ENCODE data around the gene SEPTIN5.

SEPTIN5 gene

DNA sequence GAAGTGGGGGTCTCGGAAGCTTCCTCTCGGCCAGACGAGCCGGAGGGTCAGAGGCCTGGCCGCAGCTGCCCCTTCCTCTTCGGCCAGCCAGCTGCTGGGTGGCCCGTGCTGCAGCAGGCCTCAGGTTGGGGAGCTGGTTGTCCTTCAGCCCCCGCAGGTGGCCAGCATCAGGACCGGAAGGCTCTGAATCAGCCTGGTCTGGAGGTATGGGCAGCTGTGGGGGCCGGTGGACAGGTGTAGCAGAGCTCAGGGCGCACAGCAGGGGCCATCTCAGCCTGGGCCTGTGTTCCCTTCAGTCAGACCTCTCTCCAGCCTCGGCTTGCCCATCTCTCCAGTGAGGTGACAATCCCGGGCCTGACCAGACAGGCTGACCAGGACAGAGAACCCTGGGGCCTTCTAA is 32.4 kb downstream of the SEPTIN5 start:
- Histone ChIP-seq H2BK120ac (ENCODE audit: insufficient read depth, low read length, poor library complexity) (no peak overlapping the region), H3K27ac (ENCODE audit: low read depth, low read length) (no peak overlapping the region), H3K14ac (ENCODE audit: low read length) (no peak overlapping the region), H4K8ac (ENCODE audit: low read depth, low read length) (peak overlapping the region; percentile 23), H2BK12ac (ENCODE audit: low read length) (peak overlapping the region; percentile 6), H3K79me1 (ENCODE audit: low read length) (peaks cover 11% of the 10 kb centered on the region), H2AK5ac (ENCODE audit: low read length) (peak overlapping the region; percentile 18), H3K27me3 (ENCODE audit: insufficient read depth, low read length) (no peaks in the 10 kb centered on the region), H3K18ac (ENCODE audit: low read length) (no peak overlapping the region), H3K36me3 (ENCODE audit: control insufficient read depth in 1 of 2, insufficient read depth in 2 of 2, low read length in 2 of 2) (no peaks in the 10 kb centered on the region), H3K4me1 (ENCODE audit: control insufficient read depth in 1 of 2, insufficient read depth in 2 of 2, low read length in 2 of 2) (peaks cover 8 to 11% of the 10 kb centered on the region in 2 experiments), H3K4me2 (ENCODE audit: low read length) (no peak overlapping the region), H3K9me3 (ENCODE audit: insufficient read depth, low read depth, low read length) (peaks cover 2% of the 10 kb centered on the region), H3K9ac (ENCODE audit: low read length) (no peak overlapping the region), H3K4me3 (ENCODE audit: low read depth, low read length) (no peak overlapping the region), H2BK5ac (ENCODE audit: low read depth, low read length, poor library complexity) (no peak overlapping the region), H4K12ac (ENCODE audit: low read depth, low read length) (no peak overlapping the region), H3K4ac (ENCODE audit: low read depth, low read length) (no peak overlapping the region), H3K79me2 (ENCODE audit: control insufficient read depth, insufficient read depth, low read length, poor library complexity) (no peaks in the 10 kb centered on the region), H3K23ac (ENCODE audit: low read length) (no peak overlapping the region), H2AFZ (ENCODE audit: insufficient read depth, low read length, poor library complexity) (no peak overlapping the region), H4K91ac (ENCODE audit: low read depth, low read length) (no peak overlapping the region)
- WGBS (ENCODE audit: extremely low coverage, insufficient coverage, insufficient read length): no CpG with 5 or more reads among the region's 13 CpGs
- no peak for DNase-seq

DNA sequence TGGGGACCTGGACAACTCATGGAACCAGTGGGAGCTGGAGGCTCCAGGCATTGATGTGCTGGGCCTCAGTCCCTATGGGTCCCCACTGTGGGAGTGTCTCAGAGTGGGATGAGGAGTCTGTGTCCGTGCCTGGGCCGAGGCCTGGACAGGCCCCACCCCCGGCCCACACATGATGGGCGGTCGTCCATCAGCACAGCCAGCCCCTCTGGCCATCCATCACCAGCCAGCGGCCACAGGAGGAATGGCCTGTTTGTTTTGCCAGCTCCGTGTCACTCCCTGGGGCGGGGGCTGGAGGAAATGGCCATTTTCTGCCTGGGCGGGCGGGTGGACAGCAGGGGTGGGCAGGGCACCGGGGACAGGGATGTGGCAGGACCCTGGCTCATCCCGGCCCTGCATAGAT is 33.2 kb downstream of the SEPTIN5 start:
- H3K14ac ChIP-seq (ENCODE audit: low read length): no peak overlapping the region
- no peak overlapping the region for H3K9ac ChIP-seq (ENCODE audit: low read length)
- H3K4me2 ChIP-seq (ENCODE audit: low read length): no peak overlapping the region
- H2BK12ac ChIP-seq (ENCODE audit: low read length): no peak overlapping the region
- H2BK5ac ChIP-seq (ENCODE audit: low read depth, low read length, poor library complexity): no peak overlapping the region
- H3K79me2 ChIP-seq (ENCODE audit: control insufficient read depth, insufficient read depth, low read length, poor library complexity): no peaks in the 10 kb centered on the region
- H3K4me1 ChIP-seq (ENCODE audit: control insufficient read depth in 1 of 2, insufficient read depth in 2 of 2, low read length in 2 of 2): peaks cover 8 to 11% of the 10 kb centered on the region in 2 experiments
- no peak overlapping the region for H2AK5ac ChIP-seq (ENCODE audit: low read length)
- H3K9me3 ChIP-seq (ENCODE audit: insufficient read depth, low read depth, low read length): no peaks in the 10 kb centered on the region
- no CpG with 5 or more reads among the region's 12 CpGs for WGBS (ENCODE audit: extremely low coverage, insufficient coverage, insufficient read length)
- peaks cover 11% of the 10 kb centered on the region for H3K79me1 ChIP-seq (ENCODE audit: low read length)
- H3K18ac ChIP-seq (ENCODE audit: low read length): no peak overlapping the region
- no peak overlapping the region for H2BK120ac ChIP-seq (ENCODE audit: insufficient read depth, low read length, poor library complexity)
- H4K12ac ChIP-seq (ENCODE audit: low read depth, low read length): no peak overlapping the region
- H3K36me3 ChIP-seq (ENCODE audit: control insufficient read depth in 1 of 2, insufficient read depth in 2 of 2, low read length in 2 of 2): no peaks in the 10 kb centered on the region
- no peak overlapping the region for H3K23ac ChIP-seq (ENCODE audit: low read length)
- DNase-seq: no peak
- H4K91ac ChIP-seq (ENCODE audit: low read depth, low read length): no peak overlapping the region
- H3K4me3 ChIP-seq (ENCODE audit: low read depth, low read length): no peak overlapping the region
- no peak overlapping the region for H2AFZ ChIP-seq (ENCODE audit: insufficient read depth, low read length, poor library complexity)
- no peak overlapping the region for H3K27ac ChIP-seq (ENCODE audit: low read depth, low read length)
- H3K4ac ChIP-seq (ENCODE audit: low read depth, low read length): no peak overlapping the region
- H3K27me3 ChIP-seq (ENCODE audit: insufficient read depth, low read length): peaks cover 3% of the 10 kb centered on the region
- H4K8ac ChIP-seq (ENCODE audit: low read depth, low read length): no peak overlapping the region

DNA sequence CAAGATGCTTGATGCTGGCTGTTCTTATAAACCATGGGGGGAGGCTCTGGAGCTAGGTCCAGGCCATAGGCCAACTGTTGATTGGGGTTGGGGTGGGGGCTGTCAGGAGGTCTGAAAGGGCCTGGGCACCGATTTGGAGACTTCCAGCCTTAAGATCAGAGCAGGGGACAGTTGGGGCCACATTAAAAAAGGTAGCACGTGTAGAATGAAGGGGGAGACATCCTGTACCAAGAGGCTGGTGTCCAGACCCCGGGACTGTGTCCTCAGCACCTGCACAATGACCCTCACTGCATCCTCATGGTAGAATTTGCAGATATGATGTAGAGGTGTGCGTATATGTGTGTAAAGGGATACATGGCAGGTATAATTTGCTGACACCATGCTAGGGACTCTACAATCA is 33.8 kb downstream of the SEPTIN5 start:
- H3K9ac ChIP-seq (ENCODE audit: low read length): no peak overlapping the region
- no peak overlapping the region for H3K14ac ChIP-seq (ENCODE audit: low read length)
- H2BK120ac ChIP-seq (ENCODE audit: insufficient read depth, low read length, poor library complexity): no peak overlapping the region
- no peaks in the 10 kb centered on the region for H3K79me2 ChIP-seq (ENCODE audit: control insufficient read depth, insufficient read depth, low read length, poor library complexity)
- H3K9me3 ChIP-seq (ENCODE audit: insufficient read depth, low read depth, low read length): peaks cover 3% of the 10 kb centered on the region
- no peak overlapping the region for H4K91ac ChIP-seq (ENCODE audit: low read depth, low read length)
- no peak for DNase-seq
- WGBS (ENCODE audit: extremely low coverage, insufficient coverage, insufficient read length): no CpG with 5 or more reads among the region's 4 CpGs
- H3K18ac ChIP-seq (ENCODE audit: low read length): no peak overlapping the region
- H3K27ac ChIP-seq (ENCODE audit: low read depth, low read length): no peak overlapping the region
- H3K23ac ChIP-seq (ENCODE audit: low read length): no peak overlapping the region
- H2BK12ac ChIP-seq (ENCODE audit: low read length): no peak overlapping the region
- peaks cover 11% of the 10 kb centered on the region for H3K79me1 ChIP-seq (ENCODE audit: low read length)
- peaks cover 8 to 11% of the 10 kb centered on the region in 2 experiments for H3K4me1 ChIP-seq (ENCODE audit: control insufficient read depth in 1 of 2, insufficient read depth in 2 of 2, low read length in 2 of 2)
- H4K12ac ChIP-seq (ENCODE audit: low read depth, low read length): no peak overlapping the region
- no peak overlapping the region for H2AFZ ChIP-seq (ENCODE audit: insufficient read depth, low read length, poor library complexity)
- peaks cover 4% of the 10 kb centered on the region for H3K27me3 ChIP-seq (ENCODE audit: insufficient read depth, low read length)
- no peak overlapping the region for H3K4ac ChIP-seq (ENCODE audit: low read depth, low read length)
- no peak overlapping the region for H2AK5ac ChIP-seq (ENCODE audit: low read length)
- no peak overlapping the region for H4K8ac ChIP-seq (ENCODE audit: low read depth, low read length)
- H3K4me2 ChIP-seq (ENCODE audit: low read length): no peak overlapping the region
- no peak overlapping the region for H2BK5ac ChIP-seq (ENCODE audit: low read depth, low read length, poor library complexity)
- H3K4me3 ChIP-seq (ENCODE audit: low read depth, low read length): no peak overlapping the region
- H3K36me3 ChIP-seq (ENCODE audit: control insufficient read depth in 1 of 2, insufficient read depth in 2 of 2, low read length in 2 of 2): no peaks in the 10 kb centered on the region

DNA sequence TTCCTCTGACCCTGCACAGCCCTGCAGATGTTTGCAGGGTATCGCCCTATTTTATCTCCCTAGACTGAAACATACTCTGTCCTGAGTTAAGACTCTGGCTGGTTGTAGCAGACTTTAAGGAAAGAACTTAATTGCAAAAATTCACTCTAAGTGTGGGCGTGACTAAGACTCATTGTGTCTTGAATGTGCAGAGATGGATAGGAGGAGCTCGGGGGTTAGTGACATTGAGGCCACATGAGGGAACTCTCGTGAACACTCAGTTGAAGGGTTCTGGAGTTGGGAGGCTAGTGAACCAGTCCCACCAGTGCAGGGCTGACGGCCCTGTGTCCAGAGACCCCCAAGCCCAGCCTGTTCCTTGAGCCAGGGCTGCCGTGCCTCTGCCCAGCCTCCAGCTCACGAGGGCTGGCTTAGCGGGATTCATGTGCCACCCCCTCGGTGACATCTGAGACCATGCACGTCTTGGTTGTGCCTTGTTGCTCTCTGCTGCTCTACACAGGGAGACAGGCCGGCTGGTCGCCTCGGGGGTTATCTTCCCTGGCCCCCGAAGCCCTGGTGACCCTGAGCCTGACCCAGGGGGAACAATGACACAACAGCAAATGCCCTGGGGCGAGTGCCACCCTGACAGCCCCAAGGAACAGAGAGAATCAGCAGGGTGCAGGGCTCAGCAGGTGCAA is 34.8 kb downstream of the SEPTIN5 start:
- Histone ChIP-seq H3K36me3 (ENCODE audit: control insufficient read depth in 1 of 2, insufficient read depth in 2 of 2, low read length in 2 of 2) (no peaks in the 10 kb centered on the region), H3K27me3 (ENCODE audit: insufficient read depth, low read length) (peaks cover 12% of the 10 kb centered on the region), H2BK5ac (ENCODE audit: low read depth, low read length, poor library complexity) (no peak overlapping the region), H3K27ac (ENCODE audit: low read depth, low read length) (no peak overlapping the region), H3K79me2 (ENCODE audit: control insufficient read depth, insufficient read depth, low read length, poor library complexity) (no peaks in the 10 kb centered on the region), H3K4me2 (ENCODE audit: low read length) (no peak overlapping the region), H4K91ac (ENCODE audit: low read depth, low read length) (no peak overlapping the region), H3K4me1 (ENCODE audit: control insufficient read depth in 1 of 2, insufficient read depth in 2 of 2, low read length in 2 of 2) (peaks cover 8 to 11% of the 10 kb centered on the region in 2 experiments), H2AFZ (ENCODE audit: insufficient read depth, low read length, poor library complexity) (no peak overlapping the region), H2BK120ac (ENCODE audit: insufficient read depth, low read length, poor library complexity) (no peak overlapping the region), H3K14ac (ENCODE audit: low read length) (no peak overlapping the region), H3K18ac (ENCODE audit: low read length) (no peak overlapping the region), H2BK12ac (ENCODE audit: low read length) (no peak overlapping the region), H3K9me3 (ENCODE audit: insufficient read depth, low read depth, low read length) (peaks cover 3% of the 10 kb centered on the region), H2AK5ac (ENCODE audit: low read length) (no peak overlapping the region), H4K8ac (ENCODE audit: low read depth, low read length) (no peak overlapping the region), H3K4ac (ENCODE audit: low read depth, low read length) (no peak overlapping the region), H4K12ac (ENCODE audit: low read depth, low read length) (no peak overlapping the region), H3K4me3 (ENCODE audit: low read depth, low read length) (peak overlapping the region; percentile 39), H3K9ac (ENCODE audit: low read length) (no peak overlapping the region), H3K79me1 (ENCODE audit: low read length) (peaks cover 11% of the 10 kb centered on the region), H3K23ac (ENCODE audit: low read length) (no peak overlapping the region)
- no CpG with 5 or more reads among the region's 15 CpGs for WGBS (ENCODE audit: extremely low coverage, insufficient coverage, insufficient read length)
- DNase-seq: no peak

Measured in trophoblast cell (in vitro differentiated cells and primary cell).